IMR-90 (cell line): ENCODE measurements around the gene RNF34. TPM values are rescaled to one million over a fixed set of nuclear protein-coding genes. Genes with fewer than 3 reads are reported as not detected.

ENCODE experiments used
- ATAC-seq: fragments of 200-7000 bp; cut with Tn5 transposase; 2 replicates; pipeline ENCODE4 v1.9.1; 2020; ENCODE audit warnings: low read depth, mild to moderate bottlenecking, moderate library complexity
- BruUV-seq: library from RNA; stranded (reverse); fragments of 400-500 nt; replicated peaks from 2 replicates; lab custom pipeline; 2021; lab: Mats Ljungman, UMichigan
- CTCF ChIA-PET: fragments of 300-600 bp; formaldehyde crosslinking; extraction: SDS; loops from one replicate; lab custom pipeline; 2021; ENCODE audit warnings: antibody characterized with exemption; lab: Yijun Ruan, JAX
- POLR2A ChIA-PET: fragments of 300-600 bp; sonication (Branson Sonifier 250); formaldehyde crosslinking; loops from one replicate; lab custom pipeline; 2022; ENCODE audit warnings: antibody characterized with exemption; ENCODE audit not compliant: unreplicated experiment; lab: Charles Lee
- DNase-seq: peaks from one replicate; pipeline ENCODE4 v3.0.0; 2013
- H2AFZ ChIP-seq: replicated peaks from 2 replicates; pipeline ENCODE3; 2013; ENCODE audit warnings: low read length, mild to moderate bottlenecking; ENCODE audit not compliant: poor library complexity
- H2AK5ac ChIP-seq: 2 replicates; pipeline ENCODE4 v1.6.1; 2013; ENCODE audit warnings: low read depth, low read length, inconsistent platforms
- H2AK9ac ChIP-seq: replicated peaks from 2 replicates; pipeline ENCODE3; 2013; ENCODE audit warnings: mild to moderate bottlenecking, low read depth, low read length, moderate library complexity; ENCODE audit not compliant: poor library complexity
- H2BK120ac ChIP-seq: 2 replicates; pipeline ENCODE4 v1.6.1; 2013; ENCODE audit warnings: low read depth, low read length, inconsistent platforms
- H2BK15ac ChIP-seq: 3 replicates; pipeline ENCODE4 v1.6.1; 2013; ENCODE audit warnings: low read depth, low read length, inconsistent platforms
- H2BK20ac ChIP-seq: 2 replicates; pipeline ENCODE4 v1.6.1; 2013; ENCODE audit warnings: low read depth, mild to moderate bottlenecking, inconsistent platforms, low read length, moderate library complexity
- H2BK5ac ChIP-seq: 2 replicates; pipeline ENCODE4 v1.6.1; 2013; ENCODE audit warnings: mild to moderate bottlenecking, low read depth, low read length, inconsistent platforms; ENCODE audit not compliant: poor library complexity, severe bottlenecking
- H3K14ac ChIP-seq: replicated peaks from 2 replicates; pipeline ENCODE4 v1.6.1; 2013; ENCODE audit warnings: low read depth, low read length, inconsistent platforms
- H3K18ac ChIP-seq: 2 replicates; pipeline ENCODE4 v1.6.1; 2013; ENCODE audit warnings: low read depth, low read length, control low read depth
- H3K23ac ChIP-seq: 2 replicates; pipeline ENCODE4 v1.6.1; 2013; ENCODE audit warnings: low read depth, low read length, inconsistent platforms
- H3K27ac ChIP-seq: 2 replicates; pipeline ENCODE4 v1.5.1; 2013; ENCODE audit warnings: mild to moderate bottlenecking, control low read depth, low read length; ENCODE audit not compliant: insufficient read depth
- H3K27me3 ChIP-seq: 2 replicates; pipeline ENCODE4 v1.6.1; 2013; ENCODE audit warnings: low read length; ENCODE audit not compliant: control insufficient read depth, insufficient read depth
- H3K36me3 ChIP-seq: 2 replicates; pipeline ENCODE4 v1.6.1; 2013; ENCODE audit warnings: low read length, mixed read lengths; ENCODE audit not compliant: control insufficient read depth, insufficient read depth
- H3K4ac ChIP-seq: 2 replicates; pipeline ENCODE4 v1.6.1; 2013; ENCODE audit warnings: low read depth, low read length, inconsistent platforms
- H3K4me1 ChIP-seq: 2 replicates; pipeline ENCODE4 v1.6.1; 2013; ENCODE audit warnings: low read length, mixed read lengths; ENCODE audit not compliant: control insufficient read depth, insufficient read depth
- H3K4me2 ChIP-seq: 2 replicates; pipeline ENCODE4 v1.6.1; 2013; ENCODE audit warnings: low read depth, mild to moderate bottlenecking, control low read depth, low read length, moderate library complexity
- H3K4me3 ChIP-seq: 2 replicates; pipeline ENCODE4 v1.5.1; 2013; ENCODE audit warnings: low read depth, mild to moderate bottlenecking, control low read depth, low read length, moderate library complexity; ENCODE audit not compliant: insufficient read depth
- H3K56ac ChIP-seq: 2 replicates; pipeline ENCODE4 v1.6.1; 2013; ENCODE audit warnings: low read length, inconsistent platforms; ENCODE audit not compliant: insufficient read depth; ENCODE audit errors: extremely low read depth
- H3K79me1 ChIP-seq, 2 experiments: 2 replicates each; pipeline ENCODE4 v1.6.1; 2013; ENCODE audit warnings: low read length in 2 of 2, inconsistent platforms in 1 of 2, low read depth in 1 of 2
- H3K9ac ChIP-seq: 2 replicates; pipeline ENCODE4 v1.6.1; 2013; ENCODE audit warnings: low read depth, low read length, control low read depth
- H3K9me1 ChIP-seq: 2 replicates; pipeline ENCODE4 v1.6.1; 2013; ENCODE audit warnings: low read length, inconsistent platforms; ENCODE audit not compliant: insufficient read depth
- H3K9me3 ChIP-seq: 2 replicates; pipeline ENCODE4 v1.6.1; 2013; ENCODE audit warnings: low read length; ENCODE audit not compliant: control insufficient read depth, insufficient read depth
- H4K20me1 ChIP-seq: 2 replicates; pipeline ENCODE4 v1.6.1; 2013; ENCODE audit warnings: low read length, inconsistent platforms; ENCODE audit not compliant: insufficient read depth
- H4K5ac ChIP-seq: 2 replicates; pipeline ENCODE4 v1.6.1; 2013; ENCODE audit warnings: mild to moderate bottlenecking, low read depth, low read length, control low read depth
- H4K8ac ChIP-seq, 2 experiments: 2 replicates each; pipeline ENCODE4 v1.6.1; 2013; ENCODE audit warnings: low read depth in 2 of 2, low read length in 2 of 2, control low read depth in 1 of 2, inconsistent platforms in 1 of 2
- H4K91ac ChIP-seq: 2 replicates; pipeline ENCODE4 v1.6.1; 2013; ENCODE audit warnings: low read depth, low read length, inconsistent platforms; ENCODE audit not compliant: insufficient read depth
- BHLHE40 ChIP-seq: fragments of 150-350 bp; IDR thresholded peaks from 2 replicates; pipeline ENCODE4 v1.6.1; 2016; ENCODE audit warnings: mild to moderate bottlenecking, low read depth, low read length
- CEBPB ChIP-seq: IDR thresholded peaks from 2 replicates; pipeline ENCODE4 v1.6.1; 2012; ENCODE audit warnings: low read depth, low read length, improper control_type of control experiment
- CHD1 ChIP-seq: IDR thresholded peaks from 2 replicates; pipeline ENCODE4 v1.6.1; 2012; ENCODE audit warnings: low read depth, low read length, improper control_type of control experiment
- FOS ChIP-seq: fragments of 150-350 bp; IDR thresholded peaks from 2 replicates; pipeline ENCODE4 v1.6.1; 2016; ENCODE audit warnings: low read depth, low read length
- MAFK ChIP-seq: IDR thresholded peaks from 2 replicates; pipeline ENCODE4 v1.6.1; 2012; ENCODE audit warnings: low read depth, low read length, improper control_type of control experiment
- MAZ ChIP-seq: IDR thresholded peaks from 2 replicates; pipeline ENCODE4 v1.6.1; 2012; ENCODE audit warnings: low read depth, mild to moderate bottlenecking, low read length, improper control_type of control experiment, moderate library complexity, borderline replicate concordance
- MXI1 ChIP-seq: IDR thresholded peaks from 2 replicates; pipeline ENCODE4 v1.6.1; 2012; ENCODE audit warnings: low read depth, mild to moderate bottlenecking, low read length, moderate library complexity, borderline replicate concordance
- NFE2L2 ChIP-seq: fragments of 150-350 bp; IDR thresholded peaks from 2 replicates; pipeline ENCODE4 v1.6.1; 2016; ENCODE audit warnings: low read depth, mild to moderate bottlenecking, low read length
- POLR2A ChIP-seq: IDR thresholded peaks from 2 replicates; pipeline ENCODE4 v1.6.1; 2012; ENCODE audit warnings: mild to moderate bottlenecking, low read depth, low read length
- RAD21 ChIP-seq: IDR thresholded peaks from 2 replicates; pipeline ENCODE4 v1.6.1; 2012; ENCODE audit warnings: low read length, improper control_type of control experiment
- RCOR1 ChIP-seq: IDR thresholded peaks from 2 replicates; pipeline ENCODE4 v1.6.1; 2012; ENCODE audit warnings: mild to moderate bottlenecking, low read length, improper control_type of control experiment; ENCODE audit not compliant: insufficient replicate concordance
- RFX5 ChIP-seq: IDR thresholded peaks from 2 replicates; pipeline ENCODE4 v1.8.0; 2012; ENCODE audit warnings: low read depth, mild to moderate bottlenecking, low read length, moderate library complexity
- SMC3 ChIP-seq: fragments of 150-350 bp; IDR thresholded peaks from 2 replicates; pipeline ENCODE4 v1.6.1; 2016; ENCODE audit warnings: low read depth, mild to moderate bottlenecking, antibody characterized with exemption, low read length, moderate library complexity
- WGBS, 2 experiments: methylation state at CpG; one replicate each; pipeline versions ENCODE4 v1.1.5 to v1.1.7; 2013; ENCODE audit warnings: missing lambda C conversion rate in 2 of 2; ENCODE audit not compliant: insufficient read length in 1 of 2; ENCODE audit errors: extremely low coverage in 2 of 2; 5-methylcytosine and 5-hydroxymethylcytosine counted together
- dilution Hi-C: fragments of 300-500 bp; cut with HindIII; formaldehyde crosslinking; loops from one replicate; pipeline ENCODE4 v1.14.3; 2018; ENCODE audit warnings: low sequenced_read_pairs; ENCODE audit not compliant: unreplicated experiment
- in situ Hi-C: fragments of 300-500 bp; cut with MboI; formaldehyde crosslinking; loops from 3 replicates; pipeline ENCODE4 v1.14.3; 2019; ENCODE audit warnings: low sequenced_read_pairs, inconsistent platforms, mixed read lengths
- intact Hi-C: fragments of 100-400 bp; cut with micrococcal nuclease; formaldehyde crosslinking; loops from 2 replicates; pipeline ENCODE4 v1.10.0; 2022
- polyA plus RNA-seq, 3 experiments: library from polyadenylated mRNA; depleted of rRNA; stranded (reverse); fragments of >200 nt; gene quantifications; 2 replicates each; pipeline ENCODE4 v1.2.3, GENCODE V29; 2012; ENCODE audit warnings: low replicate concordance in 1 of 3
- total RNA-seq: library from RNA; depleted of rRNA; stranded (reverse); fragments of >200 nt; gene quantifications from 2 replicates; pipeline ENCODE4 v1.2.3, GENCODE V29; 2012
- TF ChIP-seq, protein P1 (sequence below): conservative IDR thresholded peaks from 2 replicates; pipeline ENCODE4 v1.5.1; 2012; ENCODE audit warnings: mild to moderate bottlenecking, low read depth, low read length, improper control_type of control experiment
- TF ChIP-seq, protein P2 (sequence below): fragments of 150-350 bp; IDR thresholded peaks from 2 replicates; pipeline ENCODE4 v1.6.1; 2016; ENCODE audit warnings: low read depth, mild to moderate bottlenecking, low read length, moderate library complexity, borderline replicate concordance
- TF ChIP-seq, protein P3 (sequence below): fragments of 150-350 bp; IDR thresholded peaks from 2 replicates; pipeline ENCODE4 v1.6.1; 2017; ENCODE audit warnings: mild to moderate bottlenecking, antibody characterized with exemption, low read length, low read depth

Gene RNF34
- total and polyA plus RNA-seq, 2 of the 4 experiments (the other 2 are of a cell fraction): 33.2 to 69.5 TPM

- Histone ChIP-seq H3K27me3 (no peaks in the 10 kb centered on the region), H3K79me1 (peaks cover 7 to 23% of the 10 kb centered on the region in 2 experiments), H2BK15ac (no peak overlapping the region), H3K23ac (no peak overlapping the region), H3K9ac (no peak overlapping the region), H2AFZ (no peak overlapping the region), H2AK9ac (peak overlapping the region; percentile 5), H2BK120ac (no peak overlapping the region), H3K18ac (no peak overlapping the region), H3K36me3 (no peaks in the 10 kb centered on the region), H4K91ac (no peak overlapping the region), H3K56ac (no peak overlapping the region), H3K9me3 (no peaks in the 10 kb centered on the region), H3K4me3 (no peak overlapping the region), H3K9me1 (no peaks in the 10 kb centered on the region; the same call in none of the 2 replicates), H3K14ac (no peak overlapping the region), H2AK5ac (no peak overlapping the region; the same call in 1 of the 2 replicates), H3K4ac (no peak overlapping the region; the same call in 1 of the 2 replicates), H3K4me1 (peaks cover 10% of the 10 kb centered on the region), H2BK5ac (no peak overlapping the region), H4K8ac (no peak overlapping the region), H4K5ac (no peak overlapping the region), H3K4me2 (no peak overlapping the region), H4K20me1 (peaks cover 8% of the 10 kb centered on the region), H3K27ac (no peak overlapping the region), H2BK20ac (no peak overlapping the region)
- ATAC-seq (no peak), DNase-seq (no peak)
- intact Hi-C loops (no loop called here), in situ Hi-C loops (no loop called here), dilution Hi-C loops (no loop called here)
- no CpG with 5 or more reads among the region's 2 CpGs for WGBS, 2 experiments
- ChIA-PET POLR2A (no interaction called here), CTCF (no interaction called here)
- no TSS peak for BruUV-seq
- TF ChIP-seq, protein P1, sequence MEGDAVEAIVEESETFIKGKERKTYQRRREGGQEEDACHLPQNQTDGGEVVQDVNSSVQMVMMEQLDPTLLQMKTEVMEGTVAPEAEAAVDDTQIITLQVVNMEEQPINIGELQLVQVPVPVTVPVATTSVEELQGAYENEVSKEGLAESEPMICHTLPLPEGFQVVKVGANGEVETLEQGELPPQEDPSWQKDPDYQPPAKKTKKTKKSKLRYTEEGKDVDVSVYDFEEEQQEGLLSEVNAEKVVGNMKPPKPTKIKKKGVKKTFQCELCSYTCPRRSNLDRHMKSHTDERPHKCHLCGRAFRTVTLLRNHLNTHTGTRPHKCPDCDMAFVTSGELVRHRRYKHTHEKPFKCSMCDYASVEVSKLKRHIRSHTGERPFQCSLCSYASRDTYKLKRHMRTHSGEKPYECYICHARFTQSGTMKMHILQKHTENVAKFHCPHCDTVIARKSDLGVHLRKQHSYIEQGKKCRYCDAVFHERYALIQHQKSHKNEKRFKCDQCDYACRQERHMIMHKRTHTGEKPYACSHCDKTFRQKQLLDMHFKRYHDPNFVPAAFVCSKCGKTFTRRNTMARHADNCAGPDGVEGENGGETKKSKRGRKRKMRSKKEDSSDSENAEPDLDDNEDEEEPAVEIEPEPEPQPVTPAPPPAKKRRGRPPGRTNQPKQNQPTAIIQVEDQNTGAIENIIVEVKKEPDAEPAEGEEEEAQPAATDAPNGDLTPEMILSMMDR: no peak
- TF ChIP-seq RCOR1 (no peak), CHD1 (no peak), MAFK (no peak), RAD21 (no peak), MAZ (no peak), NFE2L2 (no peak), FOS (no peak), CEBPB (no peak), POLR2A (no peak), BHLHE40 (no peak), MXI1 (no peak), RFX5 (no peak), SMC3 (no peak)
- TF ChIP-seq, protein P2, sequence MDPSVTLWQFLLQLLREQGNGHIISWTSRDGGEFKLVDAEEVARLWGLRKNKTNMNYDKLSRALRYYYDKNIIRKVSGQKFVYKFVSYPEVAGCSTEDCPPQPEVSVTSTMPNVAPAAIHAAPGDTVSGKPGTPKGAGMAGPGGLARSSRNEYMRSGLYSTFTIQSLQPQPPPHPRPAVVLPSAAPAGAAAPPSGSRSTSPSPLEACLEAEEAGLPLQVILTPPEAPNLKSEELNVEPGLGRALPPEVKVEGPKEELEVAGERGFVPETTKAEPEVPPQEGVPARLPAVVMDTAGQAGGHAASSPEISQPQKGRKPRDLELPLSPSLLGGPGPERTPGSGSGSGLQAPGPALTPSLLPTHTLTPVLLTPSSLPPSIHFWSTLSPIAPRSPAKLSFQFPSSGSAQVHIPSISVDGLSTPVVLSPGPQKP: no peak
- TF ChIP-seq, protein P3, sequence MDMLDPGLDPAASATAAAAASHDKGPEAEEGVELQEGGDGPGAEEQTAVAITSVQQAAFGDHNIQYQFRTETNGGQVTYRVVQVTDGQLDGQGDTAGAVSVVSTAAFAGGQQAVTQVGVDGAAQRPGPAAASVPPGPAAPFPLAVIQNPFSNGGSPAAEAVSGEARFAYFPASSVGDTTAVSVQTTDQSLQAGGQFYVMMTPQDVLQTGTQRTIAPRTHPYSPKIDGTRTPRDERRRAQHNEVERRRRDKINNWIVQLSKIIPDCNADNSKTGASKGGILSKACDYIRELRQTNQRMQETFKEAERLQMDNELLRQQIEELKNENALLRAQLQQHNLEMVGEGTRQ: no peak
These were observed 70.8 kb downstream of the RNF34 start for GRCh38 chr12:121470751-121471150.
